ENCODE measurements around the gene ACHE. TPM values are rescaled to one million over a fixed set of nuclear protein-coding genes. Genes with fewer than 3 reads are reported as not detected.

Gene ACHE
- total RNA-seq, 1 experiment from 2014 or later: not detected

DNA sequence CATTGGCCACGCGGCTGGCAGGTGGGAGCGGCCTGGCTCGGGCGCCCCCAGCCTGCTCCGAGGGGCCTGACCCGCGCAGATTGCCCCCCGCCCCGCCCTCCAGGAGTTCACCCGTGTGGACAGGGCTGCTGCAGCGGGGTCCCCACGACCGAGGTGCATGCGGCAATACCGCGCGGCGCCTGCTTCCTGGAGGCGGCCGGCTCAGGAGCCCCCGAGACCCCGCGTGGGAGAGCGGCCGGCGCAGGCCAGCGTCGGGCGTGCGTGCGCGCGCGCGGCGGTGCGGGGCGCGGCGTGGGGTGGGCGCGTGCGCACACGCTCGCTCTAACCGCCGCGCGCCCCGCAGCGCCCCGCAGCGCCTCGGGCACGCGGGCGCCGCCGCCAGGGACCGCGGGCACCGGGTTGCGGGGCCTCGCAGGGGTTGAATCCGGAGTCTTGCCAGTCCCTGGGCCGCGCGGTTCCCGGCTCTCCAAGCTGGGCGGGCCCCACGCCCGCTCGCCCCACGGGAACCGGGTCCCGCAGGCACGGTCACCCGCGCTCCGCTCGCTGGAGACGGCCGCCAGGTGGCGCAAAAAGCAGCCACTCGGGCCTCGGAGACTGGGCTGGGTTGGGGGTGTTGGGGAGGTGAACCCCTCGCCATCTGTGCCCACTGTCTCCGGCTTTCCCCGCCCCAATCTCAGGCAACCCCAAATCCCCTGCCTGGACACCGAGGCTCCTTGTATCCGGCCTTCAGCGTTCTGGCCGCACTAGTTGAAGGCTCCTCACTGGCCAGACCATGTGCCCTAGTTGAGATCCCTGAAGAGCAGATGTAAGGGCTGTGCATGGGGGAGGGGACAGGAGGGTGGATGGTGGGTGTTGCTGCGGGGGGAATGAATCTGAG lies 1.3 kb upstream of the ACHE start:
- no peak for DNase-seq (ENCODE audit: low read depth)

DNA sequence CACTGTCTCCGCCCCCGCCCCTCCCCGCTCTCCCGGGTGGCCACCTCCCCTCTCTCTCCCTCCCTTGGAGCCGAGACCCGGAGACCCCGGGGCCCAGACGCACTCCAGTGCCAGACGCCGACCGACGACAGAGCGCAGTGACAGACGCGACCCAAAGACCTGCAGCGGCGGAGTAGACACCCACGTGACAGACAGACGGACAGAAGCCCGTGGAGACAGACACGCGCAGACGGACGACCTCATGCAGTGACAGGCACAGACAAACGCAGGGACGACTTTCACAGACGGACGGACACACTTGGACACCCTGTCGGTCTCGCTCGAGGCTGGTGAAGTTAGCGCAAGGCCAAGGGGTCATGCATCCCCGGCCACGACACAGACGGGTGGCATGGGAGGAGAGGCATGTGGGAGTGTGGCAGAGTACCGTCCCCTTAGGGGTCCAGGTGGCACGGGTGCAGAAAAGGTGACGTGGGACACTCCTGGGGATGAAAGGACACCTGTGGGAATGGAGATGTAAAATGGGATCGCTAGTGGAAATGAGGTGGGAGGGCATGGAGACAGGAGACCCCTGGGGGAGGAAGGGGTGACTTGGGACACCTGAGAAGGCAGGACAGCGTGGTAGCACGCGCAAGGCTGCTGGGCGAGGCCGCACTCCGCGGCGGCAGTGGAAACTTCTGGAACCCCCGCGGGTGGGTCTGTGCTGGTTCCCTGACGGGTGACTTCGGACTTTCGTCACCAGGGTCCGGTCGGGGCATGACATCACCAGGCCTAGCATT lies 456 bp upstream of the ACHE start:
- no peak for DNase-seq (ENCODE audit: low read depth)

DNA sequence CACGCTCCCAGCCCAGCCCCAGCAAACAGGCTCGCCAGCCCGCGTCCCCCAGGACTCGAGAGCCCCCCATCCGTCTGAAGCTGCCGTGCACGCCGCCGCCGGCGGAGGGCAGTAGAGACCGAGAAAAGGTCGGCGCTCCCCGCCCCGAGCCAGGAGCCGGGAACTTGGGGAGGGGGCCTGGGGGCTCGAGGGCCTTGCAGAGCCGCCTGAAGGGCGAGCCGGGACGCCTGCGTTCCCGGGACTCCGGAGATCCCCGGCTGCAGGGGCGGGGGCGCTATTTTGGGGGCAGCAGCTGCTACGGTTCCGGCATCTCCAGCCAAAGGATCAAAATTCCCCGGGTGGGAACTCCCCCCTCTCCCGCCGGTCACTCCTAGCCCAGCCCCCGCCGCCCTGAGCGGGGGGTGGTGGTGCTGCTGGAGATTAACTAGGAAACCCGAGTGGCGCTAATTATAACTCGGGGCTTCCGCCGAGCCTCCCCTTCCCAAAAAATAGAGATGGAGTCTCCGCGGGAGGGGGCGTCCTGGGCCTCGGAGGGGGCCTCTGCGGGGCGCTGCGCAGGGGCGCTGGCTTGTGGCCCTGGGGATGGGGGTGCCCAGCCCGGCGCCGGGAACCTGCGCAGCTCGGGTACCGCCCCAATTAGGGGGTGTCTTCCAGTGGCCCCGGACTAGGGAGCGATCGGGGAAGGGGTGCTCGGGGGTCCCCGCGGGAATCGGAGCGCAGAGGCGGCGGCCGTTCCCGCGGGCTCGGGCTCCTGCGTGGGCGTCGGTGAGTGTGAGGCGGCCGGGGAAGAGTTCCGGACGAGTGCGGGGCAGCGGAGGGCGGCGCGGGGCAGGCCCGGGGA lies 608 bp downstream of the ACHE start:
- no peak for DNase-seq (ENCODE audit: low read depth)

DNA sequence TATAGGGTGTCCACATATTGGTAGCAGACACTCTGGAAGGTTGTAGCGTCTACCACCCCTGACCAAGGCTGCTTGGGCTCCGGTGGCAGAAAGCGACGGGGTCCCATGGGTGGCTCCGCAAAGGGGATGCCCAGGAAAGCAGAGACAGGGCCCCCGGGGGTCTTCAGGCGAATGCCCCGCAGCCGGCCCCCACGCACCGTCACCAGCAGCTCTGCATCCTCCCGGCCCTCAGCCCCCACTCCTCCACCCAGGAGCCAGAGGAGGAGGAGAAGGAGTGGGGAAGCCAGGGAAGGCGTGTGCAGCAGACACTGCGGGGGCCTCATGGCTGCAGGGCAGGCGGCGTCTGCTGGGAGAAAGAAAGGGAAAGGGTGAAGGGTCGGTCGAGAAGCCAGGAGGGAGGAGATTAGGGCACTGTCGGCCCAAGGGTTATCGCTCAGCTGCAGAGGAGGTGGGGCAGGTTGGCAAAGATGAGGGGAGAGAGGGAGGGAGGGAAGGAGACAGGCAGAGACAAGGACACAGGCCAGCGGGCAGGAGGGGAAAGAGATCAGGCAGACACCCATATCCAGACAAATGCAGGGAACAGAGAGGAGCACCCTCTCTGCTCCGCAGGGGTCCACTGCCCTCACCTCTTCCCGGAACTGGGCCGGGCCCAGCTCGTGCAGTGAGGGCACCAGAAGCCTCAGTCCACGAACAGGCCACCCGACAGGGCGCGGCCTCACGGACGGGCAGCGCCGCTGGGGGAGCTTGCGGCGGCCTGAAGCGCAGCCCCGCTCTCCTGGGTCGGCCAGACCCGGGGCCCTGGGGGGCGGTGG lies 1.6 kb downstream of the ACHE start:
- no peak for DNase-seq (ENCODE audit: low read depth)

DNA sequence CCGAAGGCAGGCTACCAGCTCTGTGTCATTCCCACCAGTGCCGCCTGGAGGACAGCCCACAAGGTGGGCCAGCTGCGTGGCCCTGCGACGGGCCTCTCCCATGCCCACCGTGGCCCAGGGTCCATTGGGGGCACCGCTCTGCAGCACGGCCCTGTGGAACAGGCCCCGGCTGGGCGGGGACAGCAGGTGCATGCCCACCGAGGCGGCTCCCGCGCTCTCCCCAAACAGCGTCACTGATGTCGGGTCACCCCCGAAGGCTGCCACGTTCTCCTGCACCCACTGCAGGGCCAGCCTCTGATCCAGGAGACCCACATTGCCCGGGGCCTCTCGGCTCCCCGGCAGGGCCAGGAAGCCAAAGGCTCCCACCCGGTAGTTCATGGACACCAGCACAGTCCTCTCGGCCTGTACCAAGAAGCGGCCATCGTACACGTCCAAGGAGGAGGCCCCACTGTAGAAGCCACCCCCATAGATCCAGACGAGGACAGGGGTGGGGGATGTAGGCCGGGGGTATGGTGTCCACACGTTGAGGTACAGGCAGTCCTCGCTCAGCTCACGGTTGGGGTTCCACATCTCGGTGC lies 2.3 kb downstream of the ACHE start:
- DNase-seq (ENCODE audit: low read depth): no peak

DNA sequence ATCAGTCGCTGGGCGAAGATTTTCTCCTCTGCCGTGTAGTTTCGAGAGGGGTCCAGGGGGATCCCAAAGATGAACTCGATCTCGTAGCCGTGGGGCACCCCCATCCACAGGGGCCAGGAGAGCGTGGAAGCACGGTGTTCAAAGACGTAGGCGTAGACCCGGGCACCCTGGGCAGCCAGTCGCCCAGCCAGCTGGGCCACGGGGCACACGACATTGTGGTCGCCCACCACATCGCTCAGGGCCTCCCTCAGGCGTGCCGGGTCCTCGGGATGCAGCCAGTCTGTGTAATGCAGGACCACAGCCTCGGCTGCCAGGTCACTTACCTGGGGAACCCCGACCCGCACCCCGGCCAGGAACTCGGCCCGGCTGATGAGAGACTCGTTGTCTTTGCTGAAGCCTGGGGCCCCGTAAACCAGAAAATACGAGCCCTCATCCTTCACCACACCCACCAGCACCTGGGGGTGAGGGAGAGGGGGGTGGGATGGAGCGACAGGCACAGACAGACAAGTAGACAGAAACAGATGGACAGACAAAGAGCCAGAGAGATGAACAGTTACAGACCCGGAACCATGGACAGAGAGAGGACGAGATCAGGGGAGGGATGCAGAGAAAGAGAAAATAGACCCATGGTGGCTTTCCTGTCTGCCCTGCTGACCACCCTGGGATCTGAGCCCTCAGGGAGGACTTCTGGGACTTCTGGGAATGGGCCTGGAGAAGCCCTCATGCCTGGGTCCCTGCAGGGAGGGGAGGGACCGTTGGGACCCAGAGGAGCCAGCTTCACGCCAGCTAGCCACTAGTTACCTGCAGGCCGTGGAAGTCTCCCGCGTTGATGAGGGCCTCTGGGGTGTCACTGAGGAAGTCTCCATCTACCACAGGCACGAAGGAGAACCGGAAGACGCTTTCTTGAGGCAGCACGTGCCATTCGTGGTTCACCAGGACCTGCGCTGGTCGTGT lies 3.0 kb downstream of the ACHE start:
- no peak for DNase-seq (ENCODE audit: low read depth)

DNA sequence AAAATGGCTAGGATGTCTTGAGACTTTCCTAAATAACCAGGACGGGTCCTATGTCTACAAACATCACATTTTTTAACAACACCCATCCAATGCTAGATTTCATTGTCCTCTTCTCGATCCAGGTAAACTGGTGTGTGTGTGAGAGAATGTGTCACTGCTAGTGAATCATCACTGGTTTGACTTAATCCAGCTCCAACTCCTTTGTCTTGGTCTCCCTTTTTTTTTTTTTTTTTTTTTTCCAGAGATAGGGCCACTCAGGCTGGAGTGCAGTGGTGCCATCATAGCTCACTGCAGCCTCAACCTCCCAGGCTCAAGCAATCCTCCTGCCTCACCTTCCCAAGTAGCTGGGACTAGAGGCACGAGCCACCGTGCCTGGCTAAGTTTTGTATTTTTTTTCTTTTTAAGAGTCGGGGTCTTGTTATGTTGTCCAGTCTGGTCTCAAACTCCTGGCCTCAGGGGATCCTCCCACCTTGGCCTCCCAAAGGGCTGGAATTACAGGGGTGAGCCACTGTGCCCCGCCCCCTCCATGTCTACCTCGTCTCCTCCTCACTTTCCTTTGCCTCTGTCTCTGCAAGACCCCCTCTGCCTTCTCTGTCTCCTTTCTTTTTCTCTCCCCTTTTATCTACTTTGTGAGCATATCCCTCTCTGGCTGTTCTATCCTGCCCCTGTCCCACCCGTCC lies 4.0 kb downstream of the ACHE start:
- peak; percentile 79 for DNase-seq (ENCODE audit: low read depth)

DNA sequence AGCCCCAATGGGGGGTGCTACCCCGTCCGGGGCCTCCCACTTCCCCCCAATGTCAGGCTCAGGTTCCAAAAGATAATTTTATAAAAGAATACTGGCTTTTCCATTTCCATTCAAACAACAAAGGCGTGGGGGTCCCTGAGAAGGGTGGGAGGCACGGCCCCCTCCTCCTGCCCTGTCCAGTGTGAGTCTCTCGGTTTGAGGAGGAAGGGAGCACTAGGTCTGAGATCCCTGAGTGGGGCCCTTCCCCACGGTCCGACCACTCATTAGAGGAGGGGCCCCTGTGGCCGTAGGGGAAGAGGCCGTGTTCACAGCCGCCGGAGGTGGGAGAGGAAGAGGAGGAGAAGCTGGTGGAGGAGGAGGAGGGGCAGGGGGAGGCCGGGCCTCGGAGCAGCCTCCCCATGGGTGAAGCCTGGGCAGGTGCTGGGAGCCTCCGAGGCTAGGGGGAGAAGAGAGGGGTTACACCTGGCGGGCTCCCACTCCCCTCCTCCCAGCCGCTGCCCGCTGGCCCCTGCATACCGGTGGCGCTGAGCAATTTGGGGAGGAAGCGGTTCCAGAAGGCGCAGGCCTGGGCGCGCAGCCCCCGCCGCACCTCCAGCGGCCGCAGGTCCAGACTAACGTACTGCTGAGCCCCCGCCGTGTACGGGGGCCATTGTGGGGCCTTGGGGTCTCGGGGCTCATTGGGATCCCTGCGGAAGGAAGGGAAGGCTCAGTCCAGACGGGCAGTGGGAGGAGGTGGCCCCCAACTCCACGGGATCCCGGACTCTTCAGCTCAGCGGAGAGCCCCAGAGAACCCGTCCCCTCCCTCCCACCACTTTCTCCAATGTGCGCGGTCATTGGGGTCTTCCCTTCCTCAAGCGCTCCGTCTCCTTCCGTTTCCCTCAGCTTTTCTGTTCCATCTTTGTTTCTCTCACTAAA lies 4.8 kb downstream of the ACHE start:
- no peak for DNase-seq (ENCODE audit: low read depth)

DNA sequence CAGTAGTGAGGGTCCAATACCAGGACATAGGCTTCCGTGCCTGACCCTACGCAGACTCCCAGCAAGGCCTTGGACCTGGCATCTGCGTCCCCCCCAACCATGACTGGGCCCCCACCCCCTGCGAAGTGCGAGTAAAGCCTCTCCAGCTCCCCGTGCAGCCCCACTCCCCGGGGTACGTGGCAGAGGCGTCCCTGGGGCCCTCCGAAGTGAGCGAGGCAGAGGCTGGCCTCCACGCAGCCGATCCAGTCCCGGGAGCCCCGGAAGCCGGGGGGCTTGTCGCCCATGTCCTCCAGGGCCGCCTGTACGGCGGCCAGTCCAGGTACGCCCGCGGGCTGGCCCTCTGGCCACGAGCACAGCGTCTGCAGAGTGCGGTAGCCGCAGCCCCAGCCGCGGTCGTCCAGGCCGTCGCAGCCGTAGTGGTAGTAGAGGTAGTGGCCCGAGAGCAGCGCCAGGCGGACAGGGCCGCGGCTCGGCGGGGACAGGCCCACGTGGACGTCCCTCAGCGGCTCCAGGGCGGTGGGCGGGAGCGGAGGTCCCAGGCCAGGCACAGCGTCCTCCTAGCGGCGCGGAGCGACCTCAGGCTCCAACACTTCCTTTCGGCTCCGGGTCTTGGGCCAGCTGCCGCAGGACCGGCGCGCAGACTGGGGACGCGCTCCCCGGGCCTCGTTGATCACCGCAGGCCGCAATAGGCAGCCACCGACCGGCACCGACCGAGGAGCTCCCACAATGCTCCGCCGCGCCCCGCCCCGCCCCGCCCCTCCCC lies 6.5 kb downstream of the ACHE start, which contains the start of gene UFSP1:
UFSP1 (minus strand) TSS at position 728 of the 763 bp plus-strand sequence; CDS start at position 284, 444 bp downstream.
- no peak for DNase-seq (ENCODE audit: low read depth)

DNA sequence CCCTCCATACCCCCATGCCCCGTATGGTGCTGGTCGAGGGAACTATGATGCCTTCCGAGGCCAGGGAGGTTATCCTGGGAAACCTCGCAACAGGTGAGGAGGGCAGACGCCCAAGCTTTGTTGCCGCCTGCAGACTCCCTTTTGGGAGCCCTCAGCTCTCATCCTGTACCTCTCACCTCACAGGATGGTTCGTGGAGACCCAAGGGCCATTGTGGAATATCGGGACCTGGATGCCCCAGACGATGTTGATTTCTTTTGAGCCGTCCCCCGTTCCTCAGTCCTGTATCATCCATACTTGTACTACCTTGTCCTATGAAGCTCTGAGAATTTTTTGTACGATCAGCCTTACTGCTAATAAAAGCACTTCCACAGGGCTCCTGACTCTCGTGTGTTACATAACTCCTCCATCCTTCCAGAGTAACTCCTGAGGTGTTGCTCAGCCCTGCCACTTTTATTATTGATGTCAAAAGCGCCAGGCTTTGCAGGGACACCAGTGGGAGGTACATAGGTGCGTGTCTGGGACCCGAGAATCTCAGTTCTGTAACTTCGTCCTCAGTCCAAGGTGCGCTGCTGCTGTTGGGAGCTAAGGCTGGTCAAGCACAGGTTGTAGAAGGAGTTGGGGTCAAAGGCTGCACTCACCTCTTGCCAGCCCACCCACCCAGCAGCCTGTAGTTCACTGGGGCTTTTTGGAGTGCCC lies 7.2 kb downstream of the ACHE start:
- peak; percentile 40 for DNase-seq (ENCODE audit: low read depth)

DNA sequence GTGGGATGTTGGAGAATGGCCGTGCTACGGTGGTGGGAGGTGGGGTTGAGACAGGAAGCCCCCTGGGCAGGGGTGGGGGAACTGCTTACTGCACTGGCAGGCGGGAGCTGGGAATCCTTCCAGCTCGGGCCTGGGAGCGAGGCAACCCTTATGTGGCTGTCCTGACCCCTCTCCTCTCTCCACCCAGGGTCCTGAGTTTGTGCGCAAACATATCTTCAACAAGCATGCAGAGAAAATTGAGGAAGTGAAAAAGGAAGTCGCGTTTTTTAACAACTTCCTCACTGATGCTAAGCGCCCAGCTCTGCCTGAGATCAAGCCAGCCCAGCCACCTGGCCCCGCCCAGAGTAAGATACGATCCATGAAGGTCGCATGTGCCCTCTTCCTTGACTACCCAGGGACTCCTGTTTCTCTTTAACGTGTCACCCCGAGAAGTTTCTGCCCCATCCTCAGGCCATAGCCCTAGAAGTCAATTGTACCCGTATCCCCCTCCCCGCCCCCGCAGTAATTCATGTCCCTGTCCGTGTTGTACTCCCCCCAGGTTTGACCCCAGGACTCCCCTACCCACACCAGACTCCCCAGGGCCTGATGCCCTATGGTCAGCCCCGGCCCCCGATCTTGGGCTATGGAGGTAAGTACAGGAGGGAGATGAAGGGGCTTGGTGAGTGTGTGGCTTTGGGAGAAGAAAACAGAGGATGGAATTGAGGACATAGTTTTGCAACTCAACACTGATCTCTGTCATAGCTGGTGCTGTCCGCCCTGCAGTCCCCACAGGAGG lies 8.0 kb downstream of the ACHE start:
- no peak for DNase-seq (ENCODE audit: low read depth)

DNA sequence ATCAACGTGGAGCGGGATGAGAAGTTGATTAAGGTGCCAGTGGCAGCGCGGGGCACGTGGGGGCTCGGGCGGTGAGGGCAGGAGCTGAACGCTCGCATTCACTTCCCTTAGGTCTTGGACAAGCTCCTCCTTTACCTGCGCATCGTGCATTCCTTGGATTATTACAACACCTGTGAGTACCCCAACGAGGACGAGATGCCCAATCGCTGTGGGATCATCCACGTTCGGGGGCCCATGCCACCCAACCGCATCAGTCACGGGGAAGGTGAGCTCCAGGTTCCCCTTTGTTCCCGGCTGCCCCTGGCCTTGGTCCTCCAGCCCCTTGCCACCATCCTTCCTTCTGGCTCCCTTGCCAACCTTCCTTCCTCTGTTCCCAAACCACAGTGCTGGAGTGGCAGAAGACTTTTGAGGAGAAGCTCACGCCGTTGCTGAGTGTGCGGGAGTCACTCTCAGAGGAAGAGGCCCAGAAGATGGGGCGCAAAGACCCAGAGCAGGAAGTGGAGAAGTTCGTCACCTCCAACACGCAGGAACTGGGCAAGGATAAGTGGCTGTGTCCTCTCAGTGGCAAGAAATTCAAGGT lies 8.7 kb downstream of the ACHE start:
- no peak for DNase-seq (ENCODE audit: low read depth)

DNA sequence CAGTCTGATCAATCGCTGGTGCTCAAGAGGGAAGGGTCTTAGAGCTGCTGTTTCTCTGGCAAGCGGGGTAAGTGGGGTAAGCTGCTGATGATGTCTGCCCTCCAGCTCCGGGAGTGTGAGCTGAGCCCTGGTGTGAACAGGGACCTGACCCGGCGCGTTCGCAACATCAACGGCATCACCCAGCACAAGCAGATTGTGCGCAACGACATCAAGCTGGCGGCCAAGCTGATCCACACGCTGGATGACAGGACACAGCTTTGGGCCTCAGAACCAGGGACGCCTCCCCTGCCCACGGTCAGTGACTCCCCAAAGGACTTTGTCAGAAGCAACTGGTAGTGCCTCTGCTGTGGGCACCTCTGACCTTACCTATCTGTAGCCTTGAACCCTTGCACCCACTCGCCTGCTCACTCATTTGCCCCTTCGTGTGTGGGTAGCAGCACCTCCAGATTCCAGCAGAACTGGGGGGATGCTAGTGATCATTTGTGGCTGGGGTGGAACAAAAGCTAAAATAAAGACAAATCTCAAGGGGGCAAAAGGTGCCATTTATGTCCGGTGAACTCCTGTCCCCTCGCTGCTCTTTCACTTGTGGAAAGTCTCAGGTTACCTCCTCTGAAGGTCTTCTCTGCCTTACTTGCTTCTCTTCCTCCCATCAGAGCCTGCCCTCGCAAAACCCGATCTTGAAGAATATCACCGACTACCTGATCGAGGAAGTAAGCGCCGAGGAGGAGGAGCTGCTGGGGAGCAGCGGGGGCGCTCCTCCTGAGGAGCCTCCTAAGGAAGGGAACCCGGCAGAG lies 9.3 kb downstream of the ACHE start:
- no peak for DNase-seq (ENCODE audit: low read depth)

DNA sequence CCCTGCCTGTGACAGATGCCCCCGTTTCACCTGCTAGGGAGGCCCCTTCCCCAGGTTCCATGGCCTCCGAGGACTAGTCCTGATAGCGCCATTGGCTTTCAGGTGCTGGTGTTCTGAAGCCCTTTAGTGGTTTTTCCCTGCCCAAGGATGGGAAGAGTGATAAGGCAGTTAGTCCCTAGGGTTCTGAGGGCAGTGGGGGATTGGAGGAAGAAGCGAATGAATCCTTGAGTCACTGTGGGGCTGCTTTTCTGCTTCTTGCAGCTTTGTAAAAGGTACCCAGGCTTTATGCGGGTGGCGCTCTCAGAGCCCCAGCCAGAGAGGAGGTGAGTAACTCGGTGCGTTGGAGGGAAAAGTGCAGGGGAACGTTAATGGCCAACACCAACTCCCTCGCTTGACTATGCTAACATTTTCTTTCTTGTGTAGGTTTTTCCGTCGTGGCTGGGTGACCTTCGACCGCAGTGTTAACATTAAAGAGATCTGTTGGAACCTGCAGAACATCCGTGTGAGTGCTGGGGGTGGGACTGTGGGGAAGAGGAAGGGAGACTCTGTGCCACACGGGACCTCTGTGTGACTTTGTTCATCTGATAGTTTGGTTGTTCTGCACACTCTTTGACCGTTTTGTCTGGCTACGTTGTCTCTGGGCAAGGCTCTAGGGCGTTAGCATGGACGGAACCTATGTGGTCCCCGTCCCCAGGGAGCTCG lies 10.1 kb downstream of the ACHE start:
- no peak for DNase-seq (ENCODE audit: low read depth)

Data from M059J (cell line).